GM19372 (cell line): ENCODE measurements around the gene SPINK4.

Experiments used
- ATAC-seq: cut with Tn5 transposase; IDR thresholded peaks from one replicate; pipeline ENCODE4 v1.9.1; 2021; ENCODE audit warnings: mild to moderate bottlenecking, low read depth, moderate library complexity; ENCODE audit not compliant: unreplicated experiment

SPINK4 gene

GRCh38 chr9:33255471-33255870 is 15.5 kb downstream of the SPINK4 start:
- ATAC-seq = no peak

- ATAC-seq = no peak
Observed at GRCh38 chr9:33256236-33256635, 16.3 kb downstream of the SPINK4 start.

DNA sequence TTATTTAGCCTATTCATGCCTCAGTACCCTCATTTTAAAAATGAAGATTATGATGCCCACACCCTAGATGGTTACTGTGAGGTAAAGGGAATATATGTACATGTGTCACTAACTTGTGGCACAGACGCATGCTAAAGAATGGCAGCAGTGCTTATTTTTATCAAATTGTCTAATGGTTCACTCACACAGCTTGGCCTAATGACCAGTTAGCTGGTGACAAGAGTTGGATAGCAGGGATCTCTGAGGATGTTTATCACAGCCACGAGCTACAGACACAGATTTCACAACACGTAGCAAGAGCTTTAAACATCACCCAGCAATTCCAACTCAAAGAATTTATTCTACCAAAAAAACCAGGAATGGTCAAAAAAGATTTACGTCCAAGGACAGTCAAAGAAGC is 17.3 kb downstream of the SPINK4 start:
- no peak for ATAC-seq

GRCh38 chr9:33260372-33260771 is 20.4 kb downstream of the SPINK4 start:
- no peak for ATAC-seq

GRCh38 chr9:33263131-33264002 is 23.4 kb downstream of the SPINK4 start:
- peak; percentile 5 for ATAC-seq

- ATAC-seq = peak; percentile 22
Observed at GRCh38 chr9:33264003-33264472, 24.1 kb downstream of the SPINK4 start.

- ATAC-seq = peak; percentile 78
Observed at GRCh38 chr9:33264473-33265177, 24.7 kb downstream of the SPINK4 start, which contains the start of the genes BAG1 and CHMP5. BAG1 (minus strand) TSS chr9:33264708. CHMP5 (plus strand) TSS chr9:33265049; CDS start chr9:33265079, 30 bp downstream.

GRCh38 chr9:33265211-33265865 is 25.4 kb downstream of the SPINK4 start:
- no peak for ATAC-seq

- no peak for ATAC-seq
Observed at GRCh38 chr9:33267151-33267767, 27.3 kb downstream of the SPINK4 start.

- no peak for ATAC-seq
Observed at GRCh38 chr9:33270146-33270545, 30.2 kb downstream of the SPINK4 start.

GRCh38 chr9:33272061-33272460 is 32.1 kb downstream of the SPINK4 start:
- ATAC-seq = no peak

DNA sequence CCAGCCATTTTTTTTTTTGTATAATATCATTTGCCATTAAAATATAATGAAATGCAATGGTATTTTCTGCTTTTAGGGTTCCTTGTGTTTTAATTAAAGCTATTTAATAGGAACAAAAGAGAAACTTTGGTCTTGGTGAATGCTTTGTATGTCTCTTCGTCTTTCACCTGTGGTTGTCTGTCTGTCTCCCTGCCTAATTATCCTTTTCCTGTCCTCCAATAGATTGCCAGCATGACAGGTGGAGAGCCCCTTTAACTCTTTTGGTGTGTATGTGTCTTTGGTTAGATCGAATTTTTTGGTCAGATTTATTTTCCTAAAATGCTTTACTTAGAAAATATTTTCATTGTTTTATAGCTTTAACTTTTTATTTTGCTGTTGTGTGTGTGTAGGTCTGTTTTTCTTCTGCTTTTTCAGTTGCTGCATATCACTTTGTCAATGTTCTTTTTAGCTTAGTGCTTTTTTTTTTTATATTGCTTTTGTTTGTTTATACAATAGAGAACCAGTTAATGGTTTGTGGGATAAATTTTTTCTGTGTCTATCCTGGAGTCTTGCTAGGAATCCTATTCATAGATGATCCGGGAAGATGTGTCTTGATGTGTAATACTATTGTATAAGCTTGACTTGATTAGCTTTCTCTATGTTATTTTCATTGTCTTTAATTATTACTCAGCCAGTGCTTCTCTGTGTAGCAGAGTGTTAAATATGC is 33.5 kb downstream of the SPINK4 start:
- ATAC-seq = no peak

DNA sequence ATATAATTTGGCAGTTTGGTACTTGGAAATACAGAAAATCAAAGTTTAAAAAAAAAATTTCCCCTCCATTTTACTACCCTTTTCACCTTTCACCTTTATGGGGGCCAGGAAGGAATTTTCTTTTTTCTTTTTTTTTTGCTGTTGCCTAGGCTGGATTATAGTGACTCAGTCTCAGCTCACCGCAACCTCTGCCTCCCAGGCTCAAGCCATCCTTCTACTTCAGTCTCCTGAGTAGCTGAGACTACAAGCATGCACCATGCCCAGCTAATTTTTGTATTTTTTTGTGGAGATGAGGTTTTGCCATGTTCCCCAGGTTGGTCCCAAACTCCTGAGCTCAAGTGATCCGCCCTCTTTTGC is 34.0 kb downstream of the SPINK4 start:
- ATAC-seq = no peak

DNA sequence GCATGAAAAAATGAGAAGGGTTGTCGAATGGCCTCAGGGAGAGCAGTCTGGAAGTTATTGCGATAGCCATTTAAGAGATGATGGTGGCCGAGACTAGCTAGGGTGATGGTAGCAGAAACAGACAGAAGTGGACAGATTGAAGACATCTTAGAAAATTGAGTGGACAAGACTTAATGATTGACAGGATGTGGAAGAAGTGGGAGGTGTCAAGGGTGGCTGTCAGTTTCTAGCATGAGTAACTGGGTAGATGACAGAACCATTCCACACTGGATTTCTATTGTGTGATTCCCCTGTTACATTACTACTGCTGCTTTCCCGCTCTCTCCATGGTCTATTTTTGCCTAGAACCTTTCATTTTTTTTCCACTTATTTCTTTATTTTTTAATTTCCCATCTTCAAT is 37.5 kb downstream of the SPINK4 start:
- no peak for ATAC-seq

- no peak for ATAC-seq
Observed at GRCh38 chr9:33285502-33285901, 45.5 kb downstream of the SPINK4 start.

- no peak for ATAC-seq
Observed at GRCh38 chr9:33287087-33287490, 47.1 kb downstream of the SPINK4 start.

GRCh38 chr9:33288235-33288634 is 48.3 kb downstream of the SPINK4 start:
- no peak for ATAC-seq

DNA sequence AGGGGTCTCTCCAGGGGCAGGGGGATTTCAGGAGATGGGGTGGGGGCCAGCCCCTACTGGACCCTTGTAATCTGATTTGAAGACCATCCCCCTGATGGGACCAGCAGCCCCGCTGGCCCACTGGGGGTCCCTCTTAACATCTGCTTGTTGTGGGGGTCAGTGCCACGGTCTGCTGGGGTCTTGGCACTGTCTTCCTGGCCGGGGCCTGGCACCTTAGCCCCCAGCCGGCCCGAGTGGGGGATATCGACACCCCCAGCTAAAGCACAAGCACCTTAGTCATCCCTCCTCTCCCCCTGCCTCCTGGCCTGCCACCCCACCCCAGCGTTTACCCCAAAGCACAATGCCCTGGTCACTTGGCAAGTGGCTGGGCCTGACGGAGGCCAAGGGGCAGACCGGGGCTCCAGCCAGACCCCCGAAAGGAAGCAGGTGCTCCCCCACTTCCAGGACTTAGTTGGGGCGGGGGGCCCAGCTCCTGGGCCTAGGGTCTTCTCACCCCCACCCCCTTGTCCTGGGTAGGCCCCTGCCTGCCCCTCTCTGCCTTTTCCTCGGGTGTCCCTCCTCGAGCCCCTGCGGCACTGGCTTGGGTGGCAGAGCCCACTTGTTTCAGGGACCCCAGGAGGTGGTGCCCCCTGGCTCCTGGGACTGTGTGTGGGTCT is 49.0 kb downstream of the SPINK4 start:
- no peak for ATAC-seq

GRCh38 chr9:33289496-33289895 is 49.5 kb downstream of the SPINK4 start:
- no peak for ATAC-seq

- ATAC-seq = no peak
Observed at GRCh38 chr9:33289936-33290246, 49.9 kb downstream of the SPINK4 start.
